GM21367 (cell line): Measurements from ENCODE around the gene KRT80.
"Not testable (repeated sequence)": the region's sequence is repeated elsewhere in the genome, so short reads cannot be mapped to it uniquely, and the experiment has no call there.

Source experiments
- ATAC-seq: cut with Tn5 transposase; IDR thresholded peaks from one replicate; pipeline ENCODE4 v1.9.1; 2021; ENCODE audit not compliant: unreplicated experiment

The KRT80 gene

DNA sequence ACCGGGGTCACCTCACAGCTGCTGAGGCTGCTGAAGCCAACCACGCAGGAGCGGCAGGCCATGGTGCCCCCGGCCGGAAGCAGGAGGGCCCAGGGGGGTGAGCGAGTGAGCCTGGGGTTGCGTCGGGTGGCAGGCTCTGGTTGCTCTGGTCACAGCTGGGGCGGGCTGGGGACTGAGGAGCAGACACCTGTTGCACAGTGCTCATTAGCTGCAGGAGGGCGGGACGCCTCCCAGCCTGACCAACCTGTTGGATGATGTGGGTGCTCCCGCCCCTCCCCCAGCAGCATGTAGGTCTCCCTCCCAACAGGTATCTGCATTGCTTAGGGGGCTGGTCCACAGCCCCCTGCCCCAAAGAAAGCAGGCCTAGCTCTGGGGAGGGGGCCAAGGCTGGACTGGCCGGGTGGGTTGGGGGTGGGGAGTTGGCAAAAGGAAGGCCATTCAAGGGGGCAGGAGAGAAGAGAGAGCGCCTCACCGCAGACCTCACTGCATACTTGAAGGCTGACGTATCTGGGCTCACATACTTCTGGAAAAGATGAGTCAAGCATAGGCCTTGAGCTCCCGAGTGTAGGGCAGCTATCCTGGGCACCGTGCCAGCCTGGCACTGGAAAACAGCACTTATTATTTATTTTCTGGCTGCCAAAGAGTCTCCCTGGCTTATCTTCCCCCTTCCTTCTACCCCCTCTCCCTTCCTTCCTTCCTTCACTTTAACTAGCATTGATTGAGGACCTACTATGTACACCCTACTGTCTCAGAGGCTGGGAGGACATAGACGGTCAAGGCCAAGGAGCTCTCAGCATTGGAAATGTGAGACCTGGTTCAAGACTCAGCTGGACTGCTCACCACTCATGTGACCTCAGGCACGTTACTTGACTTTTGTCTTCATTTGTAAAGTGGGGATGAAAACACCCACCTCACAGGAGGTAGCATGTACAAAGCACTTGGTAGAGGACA lies at the start of gene KRT80:
KRT80 (minus strand) TSS at position 174 of the 951 bp plus-strand sequence; CDS start at position 62, 112 bp downstream.
- no peak for ATAC-seq

DNA sequence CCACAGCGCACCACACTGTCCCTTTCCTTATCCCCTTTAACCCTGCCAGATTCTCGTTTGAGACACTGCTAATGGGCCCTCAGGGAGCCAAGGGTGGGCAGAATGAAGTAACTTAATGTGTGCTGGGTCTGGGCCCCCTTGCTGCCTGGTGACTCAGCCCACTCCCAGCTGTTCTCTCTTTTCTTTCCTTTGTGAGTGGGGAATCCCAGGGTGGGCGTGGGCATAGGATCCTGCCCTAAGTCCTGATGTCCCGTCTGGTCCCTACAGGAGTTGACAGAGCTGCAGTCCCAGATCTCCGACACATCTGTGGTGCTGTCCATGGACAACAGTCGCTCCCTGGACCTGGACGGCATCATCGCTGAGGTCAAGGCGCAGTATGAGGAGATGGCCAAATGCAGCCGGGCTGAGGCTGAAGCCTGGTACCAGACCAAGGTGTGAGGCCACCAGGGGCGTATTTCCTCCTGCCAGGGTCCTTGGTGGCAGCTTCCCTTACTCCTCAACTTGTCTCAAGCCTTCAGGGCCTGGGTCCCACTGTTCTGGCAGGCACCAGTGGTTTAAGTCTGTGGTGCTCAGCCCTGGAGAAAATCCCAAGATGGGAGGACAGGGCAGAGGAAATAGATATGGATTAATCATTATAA lies 49.5 kb upstream of the KRT80 start:
- no peak for ATAC-seq

DNA sequence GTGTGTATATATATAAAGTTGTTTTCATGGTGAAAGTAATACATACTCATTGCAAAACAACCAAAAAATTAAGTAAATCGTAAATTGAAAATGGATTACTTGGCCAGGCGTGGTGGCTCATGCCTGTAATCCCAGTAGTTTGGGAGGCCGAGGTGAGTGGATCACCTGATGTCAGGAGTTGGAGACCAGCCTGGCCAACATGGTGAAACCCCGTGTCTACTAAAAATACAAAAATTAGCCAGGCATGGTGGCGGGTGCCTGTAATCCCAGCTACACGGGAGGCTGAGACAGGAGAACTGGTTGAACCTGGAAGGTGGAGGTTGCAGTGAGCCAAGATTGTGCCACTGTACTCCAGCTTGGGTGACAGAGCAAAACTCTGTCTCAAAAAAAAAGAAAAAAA lies 48.4 kb upstream of the KRT80 start:
- not testable (repeated sequence) for ATAC-seq

DNA sequence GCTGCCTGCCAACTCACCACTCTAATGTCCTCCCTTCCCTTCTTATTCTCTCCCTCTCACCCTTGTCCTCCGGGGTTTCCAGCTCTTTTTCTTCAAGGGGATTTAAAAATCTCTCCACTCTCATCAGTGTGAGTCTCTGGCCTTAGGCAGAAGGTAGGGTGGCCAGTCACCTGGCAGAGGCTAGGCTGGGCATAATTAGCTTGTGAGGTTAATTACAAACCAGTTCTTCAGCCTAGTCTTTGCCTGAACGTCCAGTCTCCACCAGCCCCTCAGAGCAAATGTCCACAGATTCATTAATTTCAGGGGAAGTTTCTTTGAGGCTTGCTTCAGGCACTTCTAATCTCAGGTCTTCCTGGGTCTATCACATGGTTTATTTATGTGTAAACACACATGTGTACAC lies 48.0 kb upstream of the KRT80 start:
- no peak for ATAC-seq

DNA sequence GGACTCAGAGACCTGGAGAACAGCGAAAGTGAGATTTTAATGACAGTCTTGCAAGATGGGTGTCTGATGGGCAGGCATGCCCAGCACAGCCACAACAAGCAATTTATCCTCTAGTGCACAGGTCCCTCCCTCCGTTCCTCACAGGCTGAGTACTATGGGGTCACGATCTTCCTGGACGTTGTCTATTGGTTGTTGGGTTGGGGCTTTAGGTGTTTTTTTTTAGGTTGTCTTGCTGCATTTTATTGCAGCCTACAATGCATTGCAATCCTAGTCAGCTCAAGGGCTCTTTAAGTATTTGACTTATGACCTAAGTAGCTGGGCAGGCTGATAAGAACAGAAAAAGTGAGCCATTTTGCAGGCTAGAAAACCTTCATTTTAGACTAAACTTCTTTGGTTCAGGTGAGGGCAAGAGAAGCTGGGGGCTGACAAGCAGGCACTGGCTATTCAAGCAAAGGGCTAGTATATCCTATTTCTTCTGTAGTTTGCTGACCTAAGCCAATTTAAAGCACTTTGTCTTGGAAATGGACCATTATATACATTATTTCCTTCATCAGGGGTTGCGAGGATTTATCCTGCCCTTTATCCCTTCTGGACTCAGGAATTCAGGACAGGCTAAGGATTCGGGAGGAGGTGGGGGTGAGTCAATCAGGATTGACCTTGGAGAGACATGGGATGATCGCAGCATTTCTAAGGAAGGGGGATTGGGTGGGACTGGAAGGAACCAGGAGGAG lies 47.3 kb upstream of the KRT80 start:
- no peak for ATAC-seq

DNA sequence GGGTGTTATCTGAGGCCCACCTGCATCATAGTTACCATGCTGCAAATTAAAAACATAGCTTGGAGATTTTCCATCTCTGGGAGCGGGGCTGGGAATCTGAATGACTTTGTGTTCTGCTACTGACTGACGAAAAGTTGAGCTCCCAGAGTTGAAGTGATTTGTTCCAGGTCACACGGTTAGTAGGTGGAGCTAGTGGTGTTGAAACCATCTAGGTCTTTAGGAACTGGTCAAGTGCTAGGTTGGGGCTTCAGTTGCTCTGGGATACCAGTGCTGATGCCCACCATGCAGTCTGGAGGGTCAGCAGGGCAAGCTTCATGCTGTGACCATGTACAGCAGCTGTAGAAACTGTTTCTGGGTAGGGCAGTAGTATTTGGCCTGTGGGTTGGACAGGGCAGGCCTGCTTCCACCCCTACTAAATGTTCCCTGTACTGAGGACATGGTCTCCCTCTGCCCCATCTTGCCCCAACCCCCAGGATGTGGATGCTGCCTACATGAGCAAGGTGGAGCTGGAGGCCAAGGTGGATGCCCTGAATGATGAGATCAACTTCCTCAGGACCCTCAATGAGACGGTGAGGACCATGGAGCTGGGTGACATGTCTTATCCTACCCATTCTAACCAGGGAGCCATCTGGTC lies 46.5 kb upstream of the KRT80 start:
- ATAC-seq: no peak

DNA sequence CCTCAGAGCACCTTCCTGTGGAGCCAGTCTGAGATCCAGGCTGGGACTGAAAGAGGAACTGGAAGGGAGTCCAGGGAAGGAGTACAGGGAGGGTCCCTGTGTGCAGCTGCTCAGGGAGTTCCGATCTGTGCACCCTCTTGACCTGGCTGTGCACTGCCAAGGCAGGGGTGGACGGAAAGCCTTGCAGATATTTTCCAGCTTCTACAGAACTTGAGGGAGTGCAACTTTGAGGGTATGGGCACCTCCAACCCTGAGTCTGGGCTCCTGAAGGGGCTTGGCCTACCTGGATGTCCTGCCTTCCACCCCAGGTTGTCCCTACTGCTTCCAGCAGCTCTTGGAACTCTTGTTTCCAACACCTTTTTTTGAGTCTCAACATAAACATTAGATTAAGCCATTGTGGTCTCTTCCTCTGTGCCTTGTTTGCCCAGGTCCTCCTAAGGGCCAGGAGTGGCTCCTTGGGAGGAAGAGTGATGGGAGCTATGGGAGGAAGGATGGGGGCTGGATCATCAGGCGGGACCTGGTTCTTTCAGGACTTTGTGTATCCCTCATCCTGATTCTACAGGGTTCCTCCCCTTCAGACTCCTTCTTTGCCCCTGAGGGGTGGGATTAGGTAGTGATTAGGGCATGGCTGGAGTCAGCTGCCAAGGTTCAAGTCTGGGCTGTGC lies 44.7 kb upstream of the KRT80 start:
- no peak for ATAC-seq

DNA sequence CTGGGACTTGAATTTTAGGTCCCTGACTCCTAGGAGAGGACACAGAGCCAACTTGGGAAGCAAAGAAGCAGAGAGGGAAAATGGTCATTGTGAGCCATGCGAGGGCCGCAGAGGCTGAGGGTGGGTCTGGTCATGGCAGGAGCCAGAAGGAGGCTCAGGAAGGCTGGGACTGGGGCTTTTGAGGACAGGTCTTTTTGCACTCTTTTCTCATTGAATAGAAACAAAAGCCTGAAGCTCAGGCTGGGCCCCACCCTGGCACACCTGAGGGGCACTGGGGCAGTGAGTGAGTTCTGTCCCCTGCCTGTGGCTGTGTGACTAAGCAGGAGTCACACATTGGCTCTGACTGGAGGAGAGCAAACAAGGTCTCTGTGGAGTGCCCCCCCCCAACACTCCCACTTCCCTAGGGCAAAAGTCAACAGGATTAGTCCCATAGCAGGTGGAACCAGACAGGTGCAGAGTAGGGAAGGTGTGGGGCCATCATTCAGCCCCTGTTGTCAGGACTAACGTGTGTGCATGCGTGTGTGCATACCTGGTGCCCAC lies 44.1 kb upstream of the KRT80 start:
- ATAC-seq: no peak

DNA sequence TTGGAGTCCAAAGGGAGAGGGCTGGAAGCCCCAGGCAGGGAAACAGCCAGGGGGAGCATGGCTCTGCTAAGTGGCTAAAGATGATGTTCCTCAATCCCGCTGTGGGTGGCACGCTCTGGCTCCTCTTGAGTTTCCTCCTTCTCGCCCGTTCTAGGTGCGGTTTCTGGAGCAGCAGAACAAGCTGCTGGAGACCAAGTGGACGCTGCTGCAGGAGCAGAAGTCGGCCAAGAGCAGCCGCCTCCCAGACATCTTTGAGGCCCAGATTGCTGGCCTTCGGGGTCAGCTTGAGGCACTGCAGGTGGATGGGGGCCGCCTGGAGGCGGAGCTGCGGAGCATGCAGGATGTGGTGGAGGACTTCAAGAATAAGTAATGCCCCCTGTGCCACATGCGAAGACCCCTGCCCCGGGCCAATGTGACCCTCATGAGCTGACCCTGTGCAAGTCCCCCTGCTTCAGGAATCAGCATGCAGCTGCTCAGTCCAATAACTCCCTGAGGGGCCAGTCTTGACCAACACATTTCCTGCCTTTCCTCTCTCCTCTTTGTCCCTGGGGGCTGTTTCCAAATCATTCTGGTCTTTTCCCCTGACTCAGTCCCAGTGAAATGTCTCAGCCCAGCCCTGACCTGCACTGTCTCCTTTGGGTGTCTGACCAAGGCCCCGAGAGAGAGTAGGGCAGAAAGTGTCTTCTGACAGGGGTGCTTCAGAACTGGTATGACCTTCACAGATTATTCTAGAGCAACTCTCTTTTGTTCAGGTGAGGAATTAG lies 43.4 kb upstream of the KRT80 start:
- ATAC-seq: no peak

DNA sequence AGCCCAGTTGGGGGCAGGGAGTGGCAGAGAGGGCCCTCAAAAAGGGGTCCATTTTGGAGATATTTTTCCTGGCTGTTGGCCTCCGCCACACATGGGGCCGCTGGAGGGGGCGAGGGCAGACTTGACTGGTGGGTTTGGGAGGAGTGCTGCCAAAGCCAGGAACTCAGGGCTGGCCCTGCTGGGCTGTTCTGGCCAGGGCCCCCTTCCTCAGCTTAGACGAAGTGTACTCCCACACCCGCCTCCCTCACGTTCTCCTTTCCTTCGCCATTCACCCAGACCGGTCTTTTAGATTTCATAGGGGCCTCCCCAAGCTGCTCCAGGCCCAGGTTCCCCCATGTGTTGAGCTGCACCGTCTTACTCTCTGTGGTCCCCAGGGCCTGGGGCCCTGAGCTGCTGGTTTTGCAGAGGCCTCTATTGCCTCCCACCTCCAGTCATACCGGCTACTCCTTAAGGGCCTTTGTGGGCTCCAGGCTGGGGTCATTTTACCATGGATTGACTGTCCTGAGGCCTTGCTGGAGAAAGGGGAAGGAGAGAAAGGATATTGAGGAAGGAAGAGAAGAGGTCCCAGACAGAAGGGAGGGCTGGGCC lies 42.5 kb upstream of the KRT80 start:
- no peak for ATAC-seq

DNA sequence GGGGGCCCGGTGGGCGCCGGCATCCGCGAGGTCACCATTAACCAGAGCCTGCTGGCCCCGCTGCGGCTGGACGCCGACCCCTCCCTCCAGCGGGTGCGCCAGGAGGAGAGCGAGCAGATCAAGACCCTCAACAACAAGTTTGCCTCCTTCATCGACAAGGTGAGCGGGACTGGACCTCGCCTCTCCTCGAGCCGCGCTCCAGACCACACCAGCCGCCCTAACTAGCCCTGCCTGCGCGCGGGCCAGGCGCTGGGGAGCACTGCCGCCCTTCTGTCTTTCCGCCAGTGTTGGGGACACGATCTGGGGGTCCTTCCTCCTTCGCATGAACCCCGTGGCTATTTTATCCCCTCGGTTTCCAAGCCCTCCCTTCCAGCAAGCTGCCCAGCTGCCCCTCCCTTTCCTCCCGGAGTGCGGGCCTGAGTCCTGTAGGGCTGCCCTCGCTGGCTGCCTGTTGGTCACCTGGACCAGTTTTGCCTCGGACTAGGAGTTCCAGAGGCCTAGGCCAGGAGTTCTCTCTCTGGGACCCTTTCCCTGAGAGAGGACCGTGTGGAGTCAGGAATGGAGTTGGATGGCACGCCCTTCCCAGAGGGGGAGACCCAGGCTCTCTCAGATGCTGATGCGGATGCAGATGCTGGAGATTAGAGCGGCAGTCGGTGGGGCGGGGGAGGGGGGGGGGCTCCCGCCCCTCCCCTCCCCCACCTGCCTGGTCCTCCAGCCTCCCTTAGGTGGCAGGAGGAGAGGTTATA lies 41.8 kb upstream of the KRT80 start:
- ATAC-seq: no peak

DNA sequence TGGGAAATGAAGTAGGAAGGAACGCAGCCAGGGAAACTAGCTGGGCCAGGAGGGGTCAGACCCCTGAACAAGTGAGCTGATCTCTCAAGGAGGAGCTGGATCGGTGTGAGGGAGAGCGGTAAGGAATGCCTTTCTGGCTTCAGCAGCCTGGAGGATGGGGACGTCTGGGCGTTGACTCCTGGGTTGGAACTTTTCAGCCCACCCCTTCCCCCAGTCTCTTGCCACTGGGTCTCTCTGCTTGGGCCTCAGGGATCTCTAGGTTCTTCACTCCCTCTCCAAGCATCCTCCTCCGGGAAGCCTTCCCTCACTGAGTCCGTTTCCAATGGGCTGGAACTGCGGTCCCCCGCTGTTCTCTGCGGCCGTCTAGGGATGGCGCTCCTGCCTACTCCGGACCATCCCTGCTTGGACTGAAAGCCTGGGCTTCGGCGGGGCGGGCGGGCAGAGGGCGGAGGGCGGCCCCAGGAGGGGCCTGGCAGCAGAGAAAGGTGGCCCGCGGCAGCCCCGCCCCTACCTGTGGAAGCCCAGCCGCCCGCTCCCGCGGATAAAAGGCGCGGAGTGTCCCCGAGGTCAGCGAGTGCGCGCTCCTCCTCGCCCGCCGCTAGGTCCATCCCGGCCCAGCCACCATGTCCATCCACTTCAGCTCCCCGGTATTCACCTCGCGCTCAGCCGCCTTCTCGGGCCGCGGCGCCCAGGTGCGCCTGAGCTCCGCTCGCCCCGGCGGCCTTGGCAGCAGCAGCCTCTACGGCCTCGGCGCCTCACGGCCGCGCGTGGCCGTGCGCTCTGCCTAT lies 41.1 kb upstream of the KRT80 start, which contains the start of gene KRT7:
KRT7 (plus strand) TSS at position 570 of the 788 bp plus-strand sequence; CDS start at position 624, 54 bp downstream.
- no peak for ATAC-seq

DNA sequence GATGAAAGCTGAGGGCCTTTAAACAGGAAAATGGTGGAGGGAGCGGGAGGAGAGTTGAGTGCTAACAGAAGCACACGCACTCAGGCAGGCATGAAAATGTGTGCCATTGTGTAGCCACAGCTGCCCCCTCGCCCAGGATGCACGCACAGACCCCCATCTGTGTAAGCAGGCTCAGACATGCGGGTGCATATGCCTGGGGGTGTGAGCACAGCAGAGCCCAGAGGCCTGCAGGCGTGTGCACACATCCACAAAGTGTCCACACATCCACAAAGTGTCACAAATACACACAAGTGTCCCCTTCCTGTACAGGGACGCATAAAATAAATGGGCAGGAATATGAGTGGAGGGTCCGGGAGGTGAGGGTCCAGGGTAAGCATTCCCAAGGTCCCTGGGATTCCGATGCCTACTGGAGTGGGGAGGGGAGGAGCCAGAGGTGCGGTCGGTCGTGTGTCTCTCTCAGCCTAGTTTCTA lies 40.4 kb upstream of the KRT80 start:
- ATAC-seq: no peak

DNA sequence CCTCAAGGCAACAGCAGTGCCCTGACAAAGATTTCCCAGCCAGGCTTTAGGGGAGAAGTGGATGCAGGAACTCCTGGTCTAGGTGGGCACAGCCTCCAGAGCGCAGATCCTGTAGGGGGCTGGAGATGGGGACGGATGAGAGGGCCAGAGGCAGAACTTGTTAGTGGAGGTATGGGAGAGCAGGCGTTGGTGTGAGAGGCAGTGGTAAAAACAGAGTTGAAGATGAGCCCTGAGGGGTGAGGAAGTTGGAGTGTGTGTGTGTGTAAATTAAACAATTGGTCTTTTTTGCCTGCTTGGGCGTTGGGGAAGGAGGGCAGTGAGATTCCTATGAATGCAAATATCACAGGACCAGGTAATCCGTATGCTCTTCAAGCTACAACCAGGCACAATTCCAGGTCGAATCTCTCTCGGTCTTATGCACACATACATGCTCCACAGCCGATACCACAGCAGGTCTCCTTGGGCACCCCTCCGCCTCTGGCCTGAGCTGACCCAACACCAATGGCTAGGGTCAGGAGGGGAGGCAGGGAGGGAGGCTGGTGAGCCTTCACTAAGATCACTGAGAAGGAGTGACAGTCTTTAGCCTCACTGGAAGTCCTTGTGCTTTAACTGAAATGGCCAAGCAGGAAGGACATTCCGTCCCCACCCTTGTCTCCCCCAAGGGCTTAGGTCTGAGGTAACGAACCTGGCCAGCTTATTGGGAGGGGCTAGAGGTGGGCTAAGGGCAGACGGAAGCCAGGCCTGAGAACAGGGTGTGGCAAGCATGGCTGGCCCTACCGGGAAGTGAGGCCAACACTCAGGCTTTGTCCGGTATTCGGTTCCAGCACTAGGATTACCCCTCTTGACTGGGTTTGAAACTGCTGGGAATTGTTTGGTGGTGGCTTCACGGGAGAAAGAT lies 39.7 kb upstream of the KRT80 start:
- no peak for ATAC-seq

DNA sequence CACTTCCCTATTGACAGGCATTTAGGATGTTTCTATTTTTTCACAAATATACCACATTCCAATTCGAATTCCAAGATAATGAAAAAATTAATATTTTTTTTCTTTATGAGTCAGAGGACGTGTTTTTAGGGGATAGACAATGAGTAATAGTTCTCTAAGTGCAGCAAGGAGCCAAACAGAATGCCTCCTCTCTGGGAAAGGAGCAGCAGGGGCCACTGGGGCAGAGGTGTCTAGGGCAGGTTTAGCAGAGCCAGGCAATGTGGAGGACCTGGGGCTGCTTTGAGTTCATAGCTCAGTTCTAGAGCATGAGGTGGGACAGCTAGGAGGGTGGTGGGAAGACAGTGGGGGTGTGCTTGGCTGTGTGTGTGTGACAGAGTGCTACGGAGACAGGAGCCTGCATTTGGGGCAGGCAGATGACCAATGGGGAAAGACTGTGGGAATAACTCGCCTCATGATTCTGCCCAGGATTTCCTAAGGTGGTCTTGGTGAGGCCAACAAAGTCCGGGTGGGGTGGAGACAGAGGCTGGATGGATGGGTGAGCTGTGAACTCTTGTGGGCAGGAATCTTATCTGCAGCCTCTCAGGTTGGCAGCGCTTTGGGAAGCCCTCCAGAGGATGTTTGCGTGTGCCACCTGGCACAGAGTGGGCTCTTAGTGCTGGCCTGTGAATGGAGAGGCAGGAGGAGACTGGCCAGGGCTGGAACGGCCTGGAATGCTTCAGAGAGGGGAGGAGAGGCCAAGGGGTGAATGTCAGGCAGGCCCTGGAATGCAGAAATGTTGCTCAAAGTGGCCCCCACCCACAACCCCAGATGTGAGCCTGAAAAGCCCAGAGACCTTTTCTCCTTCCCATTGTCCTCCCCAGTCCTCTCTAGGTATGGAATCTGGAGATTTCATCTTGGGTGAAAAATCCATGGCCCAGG lies 38.8 kb upstream of the KRT80 start:
- no peak for ATAC-seq
